Measurements from ENCODE around the gene ARHGEF16.

GRCh38 chr1:3472906-3473305 is 18.4 kb downstream of the ARHGEF16 start:
- TF ChIP-seq, protein P1, sequence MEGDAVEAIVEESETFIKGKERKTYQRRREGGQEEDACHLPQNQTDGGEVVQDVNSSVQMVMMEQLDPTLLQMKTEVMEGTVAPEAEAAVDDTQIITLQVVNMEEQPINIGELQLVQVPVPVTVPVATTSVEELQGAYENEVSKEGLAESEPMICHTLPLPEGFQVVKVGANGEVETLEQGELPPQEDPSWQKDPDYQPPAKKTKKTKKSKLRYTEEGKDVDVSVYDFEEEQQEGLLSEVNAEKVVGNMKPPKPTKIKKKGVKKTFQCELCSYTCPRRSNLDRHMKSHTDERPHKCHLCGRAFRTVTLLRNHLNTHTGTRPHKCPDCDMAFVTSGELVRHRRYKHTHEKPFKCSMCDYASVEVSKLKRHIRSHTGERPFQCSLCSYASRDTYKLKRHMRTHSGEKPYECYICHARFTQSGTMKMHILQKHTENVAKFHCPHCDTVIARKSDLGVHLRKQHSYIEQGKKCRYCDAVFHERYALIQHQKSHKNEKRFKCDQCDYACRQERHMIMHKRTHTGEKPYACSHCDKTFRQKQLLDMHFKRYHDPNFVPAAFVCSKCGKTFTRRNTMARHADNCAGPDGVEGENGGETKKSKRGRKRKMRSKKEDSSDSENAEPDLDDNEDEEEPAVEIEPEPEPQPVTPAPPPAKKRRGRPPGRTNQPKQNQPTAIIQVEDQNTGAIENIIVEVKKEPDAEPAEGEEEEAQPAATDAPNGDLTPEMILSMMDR (IDR thresholded peaks at IDR 0.05; ENCODE audit: poor library complexity): no peak
- TF ChIP-seq EZH2 (IDR thresholded peaks at IDR 0.05; ENCODE audit: borderline replicate concordance) (no peak), EZH2phosphoT487 (IDR thresholded peaks at IDR 0.05; ENCODE audit: low read depth, severe bottlenecking, unreplicated experiment) (no peak)
